ENCODE measurements around the gene CMTM2. TPM values are rescaled to one million over a fixed set of nuclear protein-coding genes. Genes with fewer than 3 reads are reported as not detected.
A peak's percentile ranks its signal among the peaks of the same experiment; 100 is the strongest.

Gene CMTM2
- total and polyA plus RNA-seq, 9 of the 15 experiments (the other 6 are each of a cell fraction or from before 2014, with no cell fraction given) = not detected

GRCh38 chr16:66619534-66620428, 40.5 kb downstream of the CMTM2 start (continued):
- TF ChIP-seq E2F6 (IDR thresholded peaks at IDR 0.05; ENCODE audit: borderline replicate concordance in 1 of 2, extremely low read depth in 1 of 2, insufficient read depth in 1 of 2, insufficient read length in 1 of 2, low read depth in 1 of 2, low read length in 1 of 2, poor library complexity in 1 of 2, severe bottlenecking in 1 of 2) (peak in 1 of 2 experiments; percentile 65), PHB (CRISPR knock-in tag; IDR thresholded peaks at IDR 0.05) (no peak), ZNF449 (CRISPR knock-in tag; IDR thresholded peaks at IDR 0.05) (no peak), HMGN3 (IDR thresholded peaks at IDR 0.05; ENCODE audit: borderline replicate concordance, extremely low read depth, insufficient read length, low read depth, low read length) (no peak), SRSF1 (IDR thresholded peaks at IDR 0.05; ENCODE audit: low read depth, low read length) (no peak), PTRF (tag; IDR thresholded peaks at IDR 0.05) (no peak), NFE2L1 (tag; IDR thresholded peaks at IDR 0.05; ENCODE audit: borderline replicate concordance, low read depth) (no peak; the same call in 1 of the 2 replicates), SMARCA4 (IDR thresholded peaks at IDR 0.05) (0 out of 2 replicates have a peak, but pooled peaks have one; percentile 11), ZNF212 (CRISPR knock-in tag; IDR thresholded peaks at IDR 0.05) (no peak), ARID3A (IDR thresholded peaks at IDR 0.05; ENCODE audit: borderline replicate concordance, low read depth, low read length) (no peak), DPF2 (IDR thresholded peaks at IDR 0.05) (peak; percentile 51; the same call in 1 of the 2 replicates), NFIC (IDR thresholded peaks at IDR 0.05) (no peak), POLR3G (IDR thresholded peaks at IDR 0.05; ENCODE audit: extremely low read depth, insufficient read length, insufficient replicate concordance) (no peak), BHLHE40 (IDR thresholded peaks at IDR 0.05; ENCODE audit: low read length) (no peak), HNRNPL (IDR thresholded peaks at IDR 0.05; ENCODE audit: low read depth, low read length) (no peak), ARNT (IDR thresholded peaks at IDR 0.05) (no peak), SRSF7 (optimal IDR thresholded peaks at IDR 0.05; ENCODE audit: low read depth, low read length) (no peak), ZNF408 (CRISPR knock-in tag; IDR thresholded peaks at IDR 0.05; ENCODE audit: low read depth) (no peak), HDAC1 (IDR thresholded peaks at IDR 0.05) (peak in 1 of 2 experiments; percentile 40; a peak in 1 of 4 replicates), SLC30A9 (CRISPR knock-in tag; IDR thresholded peaks at IDR 0.05) (no peak), TCF7L2 (IDR thresholded peaks at IDR 0.05; ENCODE audit: low read depth, low read length) (no peak), TFAM (CRISPR knock-in tag; conservative IDR thresholded peaks at IDR 0.05) (no peak), NR2C1 (IDR thresholded peaks at IDR 0.05) (no peak), NR2C1 (tag; IDR thresholded peaks at IDR 0.05) (no peak), FOS (IDR thresholded peaks at IDR 0.05; ENCODE audit: extremely low read depth, insufficient read length) (no peak), ZC3H8 (IDR thresholded peaks at IDR 0.05) (no peak)

Measured in K562 (cell line).